A549 treated with RU486 at 1 μM for 4 hours (cell line): ENCODE data around the gene DTX3. TPM values are rescaled to one million over a fixed set of nuclear protein-coding genes. Genes with fewer than 3 reads are reported as not detected.

ENCODE experiments used
- total RNA-seq: library from RNA; stranded (reverse); fragments of 200-300 nt; extraction: Qiagen RNA extraction; gene quantifications from 5 replicates; pipeline ENCODE4 v1.2.3, GENCODE V29; 2022; ENCODE audit warnings: low read depth

Gene DTX3
- total RNA-seq, result 16.2 to 18.8 TPM (median 17.8 TPM) in 5 replicates

DNA sequence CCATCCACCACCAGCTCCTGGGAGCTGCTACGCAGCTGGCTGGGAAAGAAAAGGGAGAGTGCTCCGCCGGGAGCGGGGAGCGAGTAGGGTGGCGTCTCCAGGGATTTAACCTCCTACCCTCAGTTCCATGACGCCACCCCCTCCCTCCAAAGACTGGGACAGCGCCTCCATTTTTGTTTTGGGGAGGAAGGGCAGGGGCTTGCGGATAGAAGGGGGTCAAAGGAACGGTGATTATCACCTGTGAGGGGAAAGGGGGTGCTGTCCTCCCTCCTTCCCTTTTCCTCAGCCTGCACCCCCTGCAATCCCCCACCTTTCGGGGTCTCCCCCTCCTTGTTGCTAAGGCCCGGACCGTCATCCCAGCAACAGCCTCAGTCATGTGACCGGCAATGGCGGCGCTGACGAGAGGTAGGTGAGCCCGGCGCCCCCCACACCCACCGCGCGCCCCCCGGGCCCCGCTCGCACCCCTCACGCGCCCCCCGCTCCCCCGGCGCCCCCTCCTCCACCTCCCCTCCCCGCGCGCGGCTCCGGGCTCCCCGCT, at the start of gene DTX3:
Gene DTX3, plus strand, starts transcription at position 371 of the 538 bp plus-strand sequence. CDS start 1,694 bp downstream, outside the sequence.

GRCh38 chr12:57590864-57591781, 13.5 kb upstream of the DTX3 start, which contains the start of gene PIP4K2C:
TSS of gene PIP4K2C (plus strand) at chr12:57591192. CDS start at chr12:57591290, 98 bp downstream.

DNA sequence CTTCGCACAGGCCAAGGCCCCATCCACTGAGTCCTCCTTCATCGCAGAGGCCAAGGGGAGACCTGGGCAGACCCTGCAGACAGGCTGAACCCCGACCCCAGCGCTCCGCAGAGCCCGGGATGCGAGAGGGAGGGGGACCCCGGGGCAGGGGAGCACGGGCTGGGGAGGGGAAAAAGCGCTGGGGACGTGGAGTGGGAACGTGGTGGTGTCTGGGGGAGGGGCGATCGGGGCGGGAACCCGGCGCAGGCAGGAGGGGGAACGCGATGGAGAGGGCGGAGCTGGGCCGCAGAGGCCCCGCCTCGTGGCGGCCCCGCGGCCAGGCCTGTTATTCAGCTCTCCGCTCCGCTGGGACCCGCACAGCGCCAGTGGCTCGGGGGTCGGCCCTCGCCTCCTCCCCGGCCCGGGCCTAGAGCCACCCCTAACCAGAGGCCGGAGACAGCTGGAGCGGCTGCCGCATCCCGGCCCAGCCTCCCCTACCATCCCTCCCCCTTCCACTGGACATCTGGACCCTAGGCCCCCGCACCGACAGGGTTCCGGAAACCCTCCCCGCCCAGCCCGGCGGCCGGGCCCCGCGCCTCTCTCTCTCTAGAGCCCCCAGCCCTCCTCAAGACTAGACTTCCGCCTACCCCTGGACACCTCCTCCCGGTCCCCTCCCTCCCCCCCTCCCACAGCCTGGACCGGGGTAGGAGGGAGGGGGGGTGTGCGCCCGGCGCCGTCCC, 6.6 kb downstream of the DTX3 start, which contains the start of gene ARHGEF25:
Gene ARHGEF25, plus strand, starts transcription at position 328 of the 719 bp plus-strand sequence. CDS start 460 bp downstream, outside the sequence.

DNA sequence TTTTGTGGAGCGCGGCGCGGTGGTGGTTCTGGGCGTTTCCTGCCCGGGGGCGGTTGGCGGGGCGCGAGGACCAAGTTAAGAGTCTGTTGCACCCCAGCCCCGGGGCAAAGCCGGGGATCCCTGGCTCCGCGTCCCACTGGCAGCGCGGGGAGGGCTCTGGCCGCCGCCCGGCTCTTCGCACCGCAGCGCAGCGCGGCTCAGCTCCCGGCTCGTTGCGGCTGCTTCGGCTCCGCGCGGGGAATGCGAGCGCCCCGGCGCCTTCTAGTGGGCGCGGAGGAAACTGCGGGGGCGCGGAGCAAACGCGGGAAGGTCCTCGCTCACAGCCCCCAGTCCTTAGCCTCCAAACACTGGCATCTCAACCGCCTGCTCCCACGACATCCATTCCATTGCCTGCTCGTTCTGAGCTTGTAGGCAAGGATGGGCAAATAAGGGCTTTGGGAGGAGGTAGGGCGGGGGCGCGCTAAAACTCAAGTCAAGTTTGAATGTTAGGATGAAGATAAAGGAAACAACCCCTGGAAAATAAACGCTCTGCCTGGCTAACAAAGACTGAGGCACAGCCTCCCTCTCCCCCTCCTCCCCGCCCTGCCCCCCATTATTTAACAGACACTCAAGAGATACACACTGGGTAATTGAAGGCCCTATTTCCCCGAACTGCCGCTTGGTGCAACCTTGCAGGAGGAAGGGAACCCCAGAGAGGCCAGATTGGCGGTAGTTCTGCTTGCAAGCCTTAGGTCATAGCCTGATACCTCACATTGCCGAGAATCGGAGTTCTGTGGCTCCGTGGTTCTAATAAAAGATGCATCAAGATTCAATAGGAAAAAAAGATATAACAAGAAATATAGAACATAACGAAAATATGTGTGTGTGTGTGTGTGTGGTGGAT, 28.6 kb downstream of the DTX3 start, which contains the start of gene B4GALNT1:
Gene B4GALNT1, minus strand, starts transcription at position 244 of the 883 bp plus-strand sequence. CDS start 1,069 bp downstream, outside the sequence.

Other genes with a start within 250 kb of the DTX3 start
- gene R3HDM2, start 173.8 kb upstream of the DTX3 start, total RNA-seq, result 7.7 to 10.4 TPM (median 9.5 TPM) in 5 replicates
- not detected in 5 replicates for gene INHBC, start 170.0 kb upstream of the DTX3 start, total RNA-seq
- 0.08 to 0.25 TPM (median 0.12 TPM) in 3 of 5 replicates, not detected in the others for gene INHBE, start 149.5 kb upstream of the DTX3 start, total RNA-seq
- gene GLI1, start 145.0 kb upstream of the DTX3 start, total RNA-seq, result 7.7 to 10.7 TPM (median 8.5 TPM) in 5 replicates
- 0.22 to 0.68 TPM (median 0.35 TPM) in 5 replicates for gene ARHGAP9, start 125.0 kb upstream of the DTX3 start, total RNA-seq
- gene MARS1, start 116.8 kb upstream of the DTX3 start, total RNA-seq, result 137 to 258 TPM (median 165 TPM) in 5 replicates
- 30.4 to 41.9 TPM (median 34.7 TPM) in 5 replicates for gene DDIT3, start 84.3 kb upstream of the DTX3 start, total RNA-seq
- 16.7 to 30.9 TPM (median 25.6 TPM) in 5 replicates for gene MBD6, start 82.0 kb upstream of the DTX3 start, total RNA-seq
- 114 to 168 TPM (median 120 TPM) in 5 replicates for gene DCTN2, start 57.6 kb upstream of the DTX3 start, total RNA-seq
- gene KIF5A, start 54.8 kb upstream of the DTX3 start, total RNA-seq, result 0.14 to 0.27 TPM (median 0.24 TPM) in 5 replicates
- gene PIP4K2C, start 13.6 kb upstream of the DTX3 start, total RNA-seq, result 40.8 to 44.9 TPM (median 42.5 TPM) in 5 replicates
- gene ARHGEF25, start 6.6 kb downstream of the DTX3 start, total RNA-seq, result 6.1 to 7.7 TPM (median 6.6 TPM) in 5 replicates
- gene B4GALNT1, start 28.4 kb downstream of the DTX3 start, total RNA-seq, result 29.9 to 52.0 TPM (median 44.1 TPM) in 5 replicates
- gene OS9, start 89.3 kb downstream of the DTX3 start, total RNA-seq, result 112 to 122 TPM (median 116 TPM) in 5 replicates
- gene AGAP2, start 133.9 kb downstream of the DTX3 start, total RNA-seq, result 0.10 to 0.16 TPM (median 0.13 TPM) in 5 replicates
- gene TSPAN31, start 140.2 kb downstream of the DTX3 start, total RNA-seq, result 13.2 to 21.9 TPM (median 16.0 TPM) in 5 replicates
- 253 to 299 TPM (median 268 TPM) in 5 replicates for gene CDK4, start 147.5 kb downstream of the DTX3 start, total RNA-seq
- 6.1 to 8.0 TPM (median 7.2 TPM) in 5 replicates for gene MARCHF9, start 150.3 kb downstream of the DTX3 start, total RNA-seq
- gene CYP27B1, start 162.3 kb downstream of the DTX3 start, total RNA-seq, result 0.89 to 2.8 TPM (median 2.3 TPM) in 5 replicates
- gene METTL1, start 167.3 kb downstream of the DTX3 start, total RNA-seq, result 52.1 to 68.7 TPM (median 54.0 TPM) in 5 replicates
- 5.3 to 6.5 TPM (median 6.2 TPM) in 5 replicates for gene EEF1AKMT3, start 167.8 kb downstream of the DTX3 start, total RNA-seq
- gene TSFM, start 178.0 kb downstream of the DTX3 start, total RNA-seq, result 69.3 to 81.3 TPM (median 71.5 TPM) in 5 replicates
- gene AVIL, start 213.9 kb downstream of the DTX3 start, total RNA-seq, result 0.35 to 0.77 TPM (median 0.57 TPM) in 5 replicates
- 43.2 to 57.6 TPM (median 53.1 TPM) in 5 replicates for gene CTDSP2, start 241.9 kb downstream of the DTX3 start, total RNA-seq